WTC11 (cell line): ENCODE data around the gene STS. TPM values are rescaled to one million over a fixed set of nuclear protein-coding genes. Genes with fewer than 3 reads are reported as not detected.

Source experiments
- ATAC-seq: fragments of 200-7000 bp; cut with Tn5 transposase; 2 replicates; pipeline ENCODE4 v1.10.0; 2021; ENCODE audit warnings: mild to moderate bottlenecking, moderate library complexity
- Bru-seq: library from RNA; stranded (reverse); fragments of 400-500 nt; gene quantifications from one replicate; lab custom pipeline; 2021; lab: Mats Ljungman, UMichigan
- CTCF ChIA-PET: fragments of 300-600 bp; sonication (Branson Sonifier 250); formaldehyde crosslinking; loops from one replicate; lab custom pipeline; 2021; ENCODE audit warnings: antibody characterized with exemption; lab: Charles Lee
- POLR2A ChIA-PET: fragments of 350-600 bp; sonication (Branson Sonifier 250); formaldehyde crosslinking; loops from one replicate; lab custom pipeline; 2021; ENCODE audit warnings: antibody characterized with exemption; lab: Charles Lee
- DNase-seq: peaks from one replicate; pipeline ENCODE4 v3.0.0; 2021; ENCODE audit warnings: low spot score
- H3K27ac Mint-ChIP-seq: 2 replicates; pipeline ENCODE4 v1.8.0; 2021; ENCODE audit warnings: mixed read lengths
- H3K27me3 Mint-ChIP-seq: 2 replicates; pipeline ENCODE4 v1.8.0; 2021; ENCODE audit warnings: low read depth, mild to moderate bottlenecking, moderate library complexity, mixed read lengths
- H3K36me3 Mint-ChIP-seq: 2 replicates; pipeline ENCODE4 v1.8.0; 2021; ENCODE audit warnings: mixed read lengths
- H3K4me1 Mint-ChIP-seq: 2 replicates; pipeline ENCODE4 v1.8.0; 2022; ENCODE audit warnings: mixed read lengths
- H3K4me3 Mint-ChIP-seq: 2 replicates; pipeline ENCODE4 v1.8.0; 2021; ENCODE audit warnings: mild to moderate bottlenecking, moderate library complexity, mixed read lengths
- H3K9me3 Mint-ChIP-seq: 2 replicates; pipeline ENCODE4 v1.8.0; 2021; ENCODE audit warnings: mixed read lengths
- ARID4B ChIP-seq: sonication (generic); formaldehyde crosslinking; IDR thresholded peaks from 2 replicates; pipeline ENCODE4 v1.8.0; 2023; ENCODE audit warnings: missing genetic modification reagents, mild to moderate bottlenecking, borderline replicate concordance
- CTCF ChIP-seq: fragments of 200-600 bp; IDR thresholded peaks from 2 replicates; pipeline ENCODE4 v1.8.0; 2022; ENCODE audit warnings: antibody characterized with exemption
- ESRRA ChIP-seq: sonication (generic); formaldehyde crosslinking; IDR thresholded peaks from 2 replicates; pipeline ENCODE4 v1.8.1; 2022; ENCODE audit warnings: mild to moderate bottlenecking, missing genetic modification reagents, borderline replicate concordance
- IRF2 ChIP-seq: sonication (generic); formaldehyde crosslinking; IDR thresholded peaks from 2 replicates; pipeline ENCODE4 v1.8.0; 2022; ENCODE audit warnings: low read depth, missing genetic modification reagents, borderline replicate concordance
- JUN ChIP-seq: sonication (generic); formaldehyde crosslinking; IDR thresholded peaks from 2 replicates; pipeline ENCODE4 v1.8.0; 2023; ENCODE audit warnings: mild to moderate bottlenecking, missing genetic modification reagents
- NFATC4 ChIP-seq: fragments of 250-450 bp; sonication (Bioruptor Pico); IDR thresholded peaks from 2 replicates; pipeline ENCODE4 v1.9.0; 2021; ENCODE audit warnings: mild to moderate bottlenecking
- NFE2L1 ChIP-seq: sonication (generic); formaldehyde crosslinking; IDR thresholded peaks from 2 replicates; pipeline ENCODE4 v1.8.1; 2023; ENCODE audit warnings: missing genetic modification reagents
- PREB ChIP-seq: sonication (generic); formaldehyde crosslinking; IDR thresholded peaks from 2 replicates; pipeline ENCODE4 v1.8.1; 2022; ENCODE audit warnings: mild to moderate bottlenecking, missing genetic modification reagents, moderate library complexity, borderline replicate concordance
- ZBTB21 ChIP-seq: sonication (generic); formaldehyde crosslinking; IDR thresholded peaks from 2 replicates; pipeline ENCODE4 v1.8.1; 2023; ENCODE audit warnings: mild to moderate bottlenecking, missing genetic modification reagents, borderline replicate concordance
- ZMAT4 ChIP-seq: fragments of 250-450 bp; sonication (Bioruptor Pico); IDR thresholded peaks from 2 replicates; pipeline ENCODE4 v1.9.0; 2021; ENCODE audit warnings: mild to moderate bottlenecking
- ZNF121 ChIP-seq: sonication (generic); formaldehyde crosslinking; IDR thresholded peaks from 2 replicates; pipeline ENCODE4 v1.8.0; 2023; ENCODE audit warnings: missing genetic modification reagents
- ZNF219 ChIP-seq: sonication (generic); formaldehyde crosslinking; IDR thresholded peaks from 2 replicates; pipeline ENCODE4 v1.8.0; 2023; ENCODE audit warnings: missing genetic modification reagents, mild to moderate bottlenecking, borderline replicate concordance
- ZNF423 ChIP-seq: fragments of 250-450 bp; sonication (Bioruptor Pico); IDR thresholded peaks from 2 replicates; pipeline ENCODE4 v2.1.2; 2022; ENCODE audit warnings: mild to moderate bottlenecking, moderate library complexity
- long read RNA-seq, 3 experiments: library from RNA in 1 of 3; library from capped mRNA in 1 of 3; library from polyadenylated mRNA in 1 of 3; unstranded in 2 of 3; stranded (forward) in 1 of 3; transcript quantifications; one replicate each; pipeline ENCODE4 v2.0.0, GENCODE V29; 2021
- total RNA-seq: library from RNA; stranded (reverse); gene quantifications from 3 replicates; pipeline ENCODE4 v1.2.3, GENCODE V29; 2021
- TF ChIP-seq, protein P1 (sequence below): sonication (generic); formaldehyde crosslinking; IDR thresholded peaks from 2 replicates; pipeline ENCODE4 v1.8.1; 2022; ENCODE audit warnings: mild to moderate bottlenecking, moderate library complexity, missing genetic modification reagents
- TF ChIP-seq, protein P2 (sequence below): fragments of 250-450 bp; sonication (Bioruptor Pico); IDR thresholded peaks from 2 replicates; pipeline ENCODE4 v1.8.0; 2021; ENCODE audit warnings: mild to moderate bottlenecking

The STS gene, protein sequence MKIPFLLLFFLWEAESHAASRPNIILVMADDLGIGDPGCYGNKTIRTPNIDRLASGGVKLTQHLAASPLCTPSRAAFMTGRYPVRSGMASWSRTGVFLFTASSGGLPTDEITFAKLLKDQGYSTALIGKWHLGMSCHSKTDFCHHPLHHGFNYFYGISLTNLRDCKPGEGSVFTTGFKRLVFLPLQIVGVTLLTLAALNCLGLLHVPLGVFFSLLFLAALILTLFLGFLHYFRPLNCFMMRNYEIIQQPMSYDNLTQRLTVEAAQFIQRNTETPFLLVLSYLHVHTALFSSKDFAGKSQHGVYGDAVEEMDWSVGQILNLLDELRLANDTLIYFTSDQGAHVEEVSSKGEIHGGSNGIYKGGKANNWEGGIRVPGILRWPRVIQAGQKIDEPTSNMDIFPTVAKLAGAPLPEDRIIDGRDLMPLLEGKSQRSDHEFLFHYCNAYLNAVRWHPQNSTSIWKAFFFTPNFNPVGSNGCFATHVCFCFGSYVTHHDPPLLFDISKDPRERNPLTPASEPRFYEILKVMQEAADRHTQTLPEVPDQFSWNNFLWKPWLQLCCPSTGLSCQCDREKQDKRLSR
- 0.87 to 1.3 TPM (median 0.96 TPM) in 3 replicates for total RNA-seq
- percentile 22 among the genes with signal in this experiment for Bru-seq, nascent RNA
- long read RNA-seq, experiment 1, partial matches to known transcripts: 1 of 13 reads
- long read RNA-seq, experiment 1, other reads (novel, unspliced or antisense): 12 of 13 reads
- long read RNA-seq, experiment 2: 0 reads
- long read RNA-seq, experiment 3: 0 reads

DNA sequence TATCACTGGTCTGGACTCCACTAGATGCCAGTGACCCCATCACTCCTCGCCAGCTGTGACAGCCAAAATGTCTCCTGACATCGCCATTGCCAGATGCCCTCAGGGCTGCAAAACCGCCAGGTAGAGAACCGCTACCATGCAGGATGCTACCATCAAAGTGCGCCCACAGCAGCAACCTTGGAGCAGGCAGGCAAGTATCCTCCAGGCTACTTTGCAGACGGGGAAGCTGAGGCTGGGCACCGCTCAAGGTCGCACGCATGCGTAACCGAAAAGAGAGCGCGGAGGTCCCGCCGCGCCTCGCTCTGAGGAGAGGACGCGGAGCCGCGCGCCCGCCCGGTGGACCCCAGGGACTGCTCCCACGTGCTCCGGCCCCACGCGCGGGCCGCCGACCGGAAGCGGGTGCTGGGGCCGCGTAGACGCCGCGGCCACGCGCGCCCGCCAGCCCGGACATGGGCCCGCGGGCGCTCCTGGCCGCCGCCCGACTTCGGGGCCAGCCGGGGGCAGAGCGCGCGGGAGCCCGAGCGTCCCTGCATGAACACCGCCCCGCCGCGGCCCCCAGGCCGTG lies at the start of gene STS:
STS (plus strand) TSS at position 300 of the 565 bp plus-strand sequence. CDS start 105,488 bp downstream, outside the sequence.
- ATAC-seq: peak; percentile 46
- no peak within 1 kb of the TSS for H3K27ac Mint-ChIP-seq
- peaks cover 4% of the 10 kb centered on the region for H3K4me1 Mint-ChIP-seq
- H3K36me3 Mint-ChIP-seq: no peaks in the 10 kb centered on the region
- ChIA-PET CTCF (interaction anchor here (1.0 kb wide), 1 partner anchor 44 kb away, joined by 3 read pairs; no protein-coding TSS in a partner anchor), POLR2A (no interaction called here)
- DNase-seq: peak; percentile 19
- H3K9me3 Mint-ChIP-seq: no peaks in the 10 kb centered on the region
- H3K27me3 Mint-ChIP-seq: no peaks in the 10 kb centered on the region
- TF ChIP-seq, protein P1, sequence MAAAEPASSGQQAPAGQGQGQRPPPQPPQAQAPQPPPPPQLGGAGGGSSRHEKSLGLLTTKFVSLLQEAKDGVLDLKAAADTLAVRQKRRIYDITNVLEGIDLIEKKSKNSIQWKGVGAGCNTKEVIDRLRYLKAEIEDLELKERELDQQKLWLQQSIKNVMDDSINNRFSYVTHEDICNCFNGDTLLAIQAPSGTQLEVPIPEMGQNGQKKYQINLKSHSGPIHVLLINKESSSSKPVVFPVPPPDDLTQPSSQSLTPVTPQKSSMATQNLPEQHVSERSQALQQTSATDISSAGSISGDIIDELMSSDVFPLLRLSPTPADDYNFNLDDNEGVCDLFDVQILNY: 0 out of 2 replicates have a peak, but pooled peaks have one; percentile 7
- TF ChIP-seq ZNF219 (CRISPR knock-in tag) (no peak), PREB (CRISPR knock-in tag) (no peak), JUN (CRISPR knock-in tag) (no peak)
- peak within 1 kb of the TSS; percentile 77 for H3K4me3 Mint-ChIP-seq

DNA sequence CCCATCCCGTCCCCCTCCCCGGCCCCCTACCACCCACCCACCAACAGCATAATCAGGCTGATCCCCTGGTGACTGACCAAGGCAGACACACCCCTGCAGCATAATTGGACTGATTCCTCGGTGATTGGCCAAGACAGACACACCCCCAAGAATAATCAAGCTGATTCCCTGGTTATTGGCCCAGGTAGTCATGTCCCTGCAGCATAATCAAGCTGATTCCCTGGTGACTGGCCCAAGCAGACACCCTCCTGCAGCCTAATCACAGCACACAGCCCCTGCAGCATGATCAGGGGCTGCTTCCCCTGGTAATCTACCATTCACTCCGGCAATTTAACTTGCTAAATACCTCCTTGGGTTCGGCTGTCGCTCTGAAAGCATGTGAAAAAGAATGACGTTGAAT lies 47.5 kb upstream of the STS start:
- Mint-ChIP-seq H3K27ac (peak overlapping the region; percentile 76), H3K4me3 (no peak overlapping the region), H3K9me3 (peaks cover 10% of the 10 kb centered on the region), H3K27me3 (no peaks in the 10 kb centered on the region), H3K36me3 (peaks cover 11% of the 10 kb centered on the region), H3K4me1 (peaks cover 12% of the 10 kb centered on the region)
- ChIA-PET CTCF (no interaction called here), POLR2A (no interaction called here)
- no peak for DNase-seq
- no peak for TF ChIP-seq ZBTB21 (CRISPR knock-in tag)
- TF ChIP-seq NFE2L1 (CRISPR knock-in tag): no peak
- 0 out of 2 replicates have a peak, but pooled peaks have one; percentile 52 for TF ChIP-seq ZNF121 (CRISPR knock-in tag)
- TF ChIP-seq ZMAT4: no peak
- TF ChIP-seq ZNF423 (CRISPR knock-in tag): no peak
- no peak for TF ChIP-seq NFATC4
- TF ChIP-seq IRF2 (CRISPR knock-in tag): no peak
- peak; percentile 86 for ATAC-seq

DNA sequence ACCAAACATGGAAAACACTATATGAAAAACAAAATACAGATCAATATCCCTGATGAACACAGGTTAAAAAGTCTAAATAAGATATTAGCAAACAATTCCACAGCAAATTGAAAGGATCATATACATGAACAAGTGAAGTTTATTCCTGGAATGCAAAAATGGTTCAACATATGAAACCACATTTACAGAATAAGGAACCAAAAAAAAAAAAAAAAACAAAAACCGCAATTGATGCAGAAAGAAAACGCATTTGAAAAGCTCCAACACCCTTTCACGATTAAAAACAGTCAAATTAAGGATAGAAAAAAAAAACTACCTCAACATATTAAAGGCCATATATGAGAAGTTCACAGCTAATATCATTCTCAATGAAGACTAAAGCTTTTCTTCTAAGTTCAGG lies 45.4 kb upstream of the STS start:
- H3K4me3 Mint-ChIP-seq: no peak overlapping the region
- peaks cover 12% of the 10 kb centered on the region for H3K4me1 Mint-ChIP-seq
- ATAC-seq: no peak
- H3K36me3 Mint-ChIP-seq: peaks cover 11% of the 10 kb centered on the region
- ChIA-PET CTCF (interaction anchor here (0.6 kb wide), 1 partner anchor 30 kb away, joined by 3 read pairs; no protein-coding TSS in a partner anchor), POLR2A (no interaction called here)
- no peak overlapping the region for H3K27ac Mint-ChIP-seq
- peaks cover 10% of the 10 kb centered on the region for H3K9me3 Mint-ChIP-seq
- no peaks in the 10 kb centered on the region for H3K27me3 Mint-ChIP-seq
- DNase-seq: no peak
- TF ChIP-seq CTCF (no peak), ARID4B (CRISPR knock-in tag) (no peak), ESRRA (CRISPR knock-in tag) (no peak)
- TF ChIP-seq, protein P2, sequence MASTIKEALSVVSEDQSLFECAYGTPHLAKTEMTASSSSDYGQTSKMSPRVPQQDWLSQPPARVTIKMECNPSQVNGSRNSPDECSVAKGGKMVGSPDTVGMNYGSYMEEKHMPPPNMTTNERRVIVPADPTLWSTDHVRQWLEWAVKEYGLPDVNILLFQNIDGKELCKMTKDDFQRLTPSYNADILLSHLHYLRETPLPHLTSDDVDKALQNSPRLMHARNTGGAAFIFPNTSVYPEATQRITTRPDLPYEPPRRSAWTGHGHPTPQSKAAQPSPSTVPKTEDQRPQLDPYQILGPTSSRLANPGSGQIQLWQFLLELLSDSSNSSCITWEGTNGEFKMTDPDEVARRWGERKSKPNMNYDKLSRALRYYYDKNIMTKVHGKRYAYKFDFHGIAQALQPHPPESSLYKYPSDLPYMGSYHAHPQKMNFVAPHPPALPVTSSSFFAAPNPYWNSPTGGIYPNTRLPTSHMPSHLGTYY (CRISPR knock-in tag): no peak
